Measurements from ENCODE around the gene ZSWIM9. TPM values are rescaled to one million over a fixed set of nuclear protein-coding genes. Genes with fewer than 3 reads are reported as not detected.

The ZSWIM9 gene
- total RNA-seq, 1 donor from 2014 or later = 5.4 TPM

DNA sequence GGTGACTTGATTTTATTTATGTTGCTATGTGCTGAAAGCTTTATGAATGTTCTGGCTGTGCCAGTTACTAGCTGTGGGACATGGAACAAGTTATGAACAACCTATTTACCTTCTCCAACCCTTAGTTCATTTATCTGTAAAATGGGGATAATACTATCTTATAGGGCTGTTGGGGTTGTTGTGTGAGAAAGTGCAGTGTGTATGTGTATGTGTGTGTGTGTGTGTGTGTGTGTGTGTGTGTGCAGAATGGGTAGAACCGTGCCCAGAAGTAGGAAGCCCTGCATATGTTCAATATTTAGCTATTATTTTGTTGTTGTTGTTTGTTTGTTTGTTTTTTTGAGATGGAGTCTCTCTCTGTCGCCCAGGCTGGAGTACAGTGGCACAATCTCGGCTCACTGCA is 20.4 kb downstream of the ZSWIM9 start:
- DNase-seq (ENCODE audit: extremely low spot score in 2 of 2) = no peak
- TF ChIP-seq POLR2AphosphoS5 (IDR thresholded peaks at IDR 0.05; ENCODE audit: insufficient read depth in 1 of 2, low read depth in 1 of 2) = no peak
- TF ChIP-seq, protein P1, sequence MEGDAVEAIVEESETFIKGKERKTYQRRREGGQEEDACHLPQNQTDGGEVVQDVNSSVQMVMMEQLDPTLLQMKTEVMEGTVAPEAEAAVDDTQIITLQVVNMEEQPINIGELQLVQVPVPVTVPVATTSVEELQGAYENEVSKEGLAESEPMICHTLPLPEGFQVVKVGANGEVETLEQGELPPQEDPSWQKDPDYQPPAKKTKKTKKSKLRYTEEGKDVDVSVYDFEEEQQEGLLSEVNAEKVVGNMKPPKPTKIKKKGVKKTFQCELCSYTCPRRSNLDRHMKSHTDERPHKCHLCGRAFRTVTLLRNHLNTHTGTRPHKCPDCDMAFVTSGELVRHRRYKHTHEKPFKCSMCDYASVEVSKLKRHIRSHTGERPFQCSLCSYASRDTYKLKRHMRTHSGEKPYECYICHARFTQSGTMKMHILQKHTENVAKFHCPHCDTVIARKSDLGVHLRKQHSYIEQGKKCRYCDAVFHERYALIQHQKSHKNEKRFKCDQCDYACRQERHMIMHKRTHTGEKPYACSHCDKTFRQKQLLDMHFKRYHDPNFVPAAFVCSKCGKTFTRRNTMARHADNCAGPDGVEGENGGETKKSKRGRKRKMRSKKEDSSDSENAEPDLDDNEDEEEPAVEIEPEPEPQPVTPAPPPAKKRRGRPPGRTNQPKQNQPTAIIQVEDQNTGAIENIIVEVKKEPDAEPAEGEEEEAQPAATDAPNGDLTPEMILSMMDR (IDR thresholded peaks at IDR 0.05) = no peak
- TF ChIP-seq POLR2A (IDR thresholded peaks at IDR 0.05) = no peak
- no peak overlapping the region for H3K4me3 ChIP-seq
- H3K27ac ChIP-seq = no peak overlapping the region
- H3K9me3 ChIP-seq = no peaks in the 10 kb centered on the region
- H3K27me3 ChIP-seq = no peaks in the 10 kb centered on the region
- no peaks in the 10 kb centered on the region for H3K4me1 ChIP-seq
- H3K36me3 ChIP-seq = peaks cover 0 to 11% of the 10 kb centered on the region in 2 donors
- intact Hi-C loops (cut with DNase I) = no loop called here

DNA sequence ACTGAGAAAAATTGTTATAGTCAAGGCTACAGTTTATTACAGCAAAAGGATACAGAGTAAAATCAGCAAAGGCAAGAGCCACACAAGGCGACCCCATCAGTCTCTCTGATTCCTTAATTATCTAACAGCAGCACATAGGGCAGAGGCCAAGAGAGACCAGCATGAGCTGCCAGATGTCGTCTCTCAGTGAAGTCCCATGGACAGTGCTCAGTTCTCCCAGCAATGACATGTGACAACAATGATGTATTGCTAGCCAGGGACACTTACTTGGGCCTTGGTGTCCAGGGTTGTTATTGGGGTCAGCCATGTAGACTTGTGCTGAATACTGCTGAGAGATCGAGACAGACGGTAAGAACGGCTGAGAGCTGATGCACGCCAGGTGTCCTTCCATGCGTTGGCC is 22.3 kb downstream of the ZSWIM9 start:
- no peak for DNase-seq (ENCODE audit: extremely low spot score in 2 of 2)
- H3K27me3 ChIP-seq = no peaks in the 10 kb centered on the region
- TF ChIP-seq, protein P1 (IDR thresholded peaks at IDR 0.05) = no peak
- no peak for TF ChIP-seq POLR2AphosphoS5 (IDR thresholded peaks at IDR 0.05; ENCODE audit: insufficient read depth in 1 of 2, low read depth in 1 of 2)
- no peak for TF ChIP-seq POLR2A (IDR thresholded peaks at IDR 0.05)
- no peak overlapping the region for H3K4me3 ChIP-seq
- peaks cover 11% of the 10 kb centered on the region for H3K4me1 ChIP-seq
- H3K27ac ChIP-seq = no peak overlapping the region
- H3K9me3 ChIP-seq = no peaks in the 10 kb centered on the region
- H3K36me3 ChIP-seq = peaks cover 0 to 11% of the 10 kb centered on the region in 2 donors
- intact Hi-C loops (cut with DNase I) = no loop called here

DNA sequence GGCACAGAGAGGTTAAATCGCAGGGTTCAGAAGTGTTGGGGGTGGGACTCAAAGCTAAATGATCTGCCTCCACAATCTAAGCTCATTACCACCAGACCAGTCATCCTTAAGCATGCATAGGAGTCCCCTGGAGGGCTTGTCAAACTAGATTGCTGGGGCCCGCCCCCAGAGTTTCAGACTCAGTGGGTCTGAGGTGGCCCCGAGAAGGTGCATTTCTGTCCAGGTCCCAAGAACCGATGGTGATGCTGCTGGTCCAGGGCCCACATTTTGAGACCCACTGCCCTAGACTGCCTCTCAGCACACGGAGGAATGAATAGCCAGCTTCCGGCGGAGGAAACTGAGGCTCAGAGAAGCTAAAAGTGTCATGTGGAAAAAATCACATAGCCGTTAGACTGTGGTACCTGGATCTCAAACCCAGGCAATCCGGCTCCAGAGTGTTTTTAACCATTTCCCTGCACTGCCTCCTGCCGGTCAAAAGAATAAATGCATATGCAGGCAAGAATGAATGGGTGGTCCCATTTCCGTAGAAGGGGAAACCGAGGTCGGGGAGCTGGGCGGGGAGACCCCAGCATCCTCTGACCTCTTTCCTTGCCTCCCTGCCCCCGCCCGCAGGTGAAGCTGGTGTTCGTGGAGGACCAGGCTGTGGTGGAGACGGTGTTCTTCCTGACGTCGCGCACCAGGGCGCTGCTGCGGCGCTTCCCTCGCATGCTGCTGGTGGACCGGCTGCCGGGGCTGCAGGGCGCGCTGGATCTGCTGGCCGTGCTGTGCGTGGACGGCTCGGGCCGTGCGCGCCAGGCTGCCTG is 23.8 kb downstream of the ZSWIM9 start:
- no peak overlapping the region for H3K27ac ChIP-seq
- no peaks in the 10 kb centered on the region for H3K27me3 ChIP-seq
- no peaks in the 10 kb centered on the region for H3K36me3 ChIP-seq
- no peak overlapping the region for H3K4me3 ChIP-seq
- no peak for TF ChIP-seq POLR2A (IDR thresholded peaks at IDR 0.05)
- TF ChIP-seq, protein P1 (IDR thresholded peaks at IDR 0.05) = peak in 1 of 3 experiments; percentile 33
- intact Hi-C loops (cut with DNase I) = no loop called here
- no peaks in the 10 kb centered on the region for H3K9me3 ChIP-seq
- DNase-seq (ENCODE audit: extremely low spot score in 2 of 2) = no peak
- peaks cover 11% of the 10 kb centered on the region for H3K4me1 ChIP-seq

DNA sequence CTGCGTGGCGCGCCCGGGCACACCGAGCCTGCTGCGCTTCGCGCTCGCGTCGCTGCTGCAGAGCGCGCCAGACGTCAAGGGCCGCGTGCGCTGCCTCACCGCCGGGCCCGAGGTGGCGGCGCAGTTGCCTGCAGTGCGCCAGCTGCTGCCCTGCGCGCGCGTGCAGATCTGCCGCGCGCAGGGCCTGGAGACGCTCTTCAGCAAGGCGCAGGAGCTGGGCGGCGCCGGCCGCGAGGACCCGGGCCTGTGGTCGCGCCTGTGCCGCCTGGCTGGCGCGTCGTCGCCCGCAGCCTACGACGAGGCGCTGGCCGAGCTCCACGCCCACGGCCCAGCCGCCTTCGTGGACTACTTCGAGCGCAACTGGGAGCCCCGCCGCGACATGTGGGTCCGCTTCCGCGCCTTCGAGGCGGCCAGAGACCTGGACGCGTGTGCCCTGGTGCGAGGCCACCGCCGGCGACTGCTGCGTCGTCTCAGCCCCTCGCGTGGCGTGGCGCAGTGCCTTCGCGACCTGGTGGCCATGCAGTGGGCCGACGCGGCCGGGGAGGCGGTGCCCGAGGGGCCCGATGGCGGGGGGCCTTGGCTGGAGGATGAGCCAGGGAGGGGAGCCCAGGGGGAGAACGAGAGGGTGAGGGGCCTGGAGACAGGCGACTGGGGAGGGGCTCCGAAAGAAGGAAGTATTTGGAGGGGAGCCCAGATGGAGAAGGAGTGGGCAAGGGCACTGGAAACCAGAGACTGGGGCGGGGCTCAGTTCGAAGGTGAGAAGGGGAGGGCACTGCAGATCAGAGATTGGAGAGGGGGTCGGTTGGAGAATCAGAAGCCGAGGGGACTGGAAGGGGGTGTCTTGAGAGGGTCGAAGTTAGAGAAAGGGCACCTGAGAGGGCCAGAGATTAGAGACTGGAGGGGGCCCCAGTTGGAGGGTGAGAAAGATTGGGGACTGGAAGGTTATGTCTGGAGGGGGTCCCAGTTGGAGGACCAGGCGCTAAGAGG is 24.7 kb downstream of the ZSWIM9 start:
- H3K36me3 ChIP-seq = no peaks in the 10 kb centered on the region
- no peak for DNase-seq (ENCODE audit: extremely low spot score in 2 of 2)
- TF ChIP-seq, protein P1 (IDR thresholded peaks at IDR 0.05) = no peak
- TF ChIP-seq POLR2AphosphoS5 (IDR thresholded peaks at IDR 0.05; ENCODE audit: insufficient read depth in 1 of 2, low read depth in 1 of 2) (no peak), POLR2A (IDR thresholded peaks at IDR 0.05) (no peak)
- no peaks in the 10 kb centered on the region for H3K9me3 ChIP-seq
- no peak overlapping the region for H3K4me3 ChIP-seq
- no peaks in the 10 kb centered on the region for H3K27me3 ChIP-seq
- intact Hi-C loops (cut with DNase I) = no loop called here
- peaks cover 11% of the 10 kb centered on the region for H3K4me1 ChIP-seq
- no peak overlapping the region for H3K27ac ChIP-seq

All from vagina (tissue), 2 donors.